ENCODE measurements around the gene PTPN23. TPM values are rescaled to one million over a fixed set of nuclear protein-coding genes. Genes with fewer than 3 reads are reported as not detected.
A peak's percentile ranks its signal among the peaks of the same experiment; 100 is the strongest.

Gene PTPN23
- total and polyA plus RNA-seq, 2 of the 8 experiments (the other 6 are each of a cell fraction or from before 2014, with no cell fraction given) = 2.9 to 46.7 TPM

GRCh38 chr3:47440131-47440530 lies 59.3 kb downstream of the PTPN23 start:
- no peak overlapping the region for H4K91ac ChIP-seq (replicated peaks; ENCODE audit: insufficient read length, low read length)
- no peaks in the 10 kb centered on the region for H3K9me3 ChIP-seq (ENCODE audit: insufficient read depth in 2 of 2, low read depth in 1 of 2, low read length in 1 of 2)
- H3K4me1 ChIP-seq (replicated peaks in 1 of 4; ENCODE audit: control insufficient read depth in 3 of 4, insufficient read depth in 4 of 4, low read length in 3 of 4) = peaks cover 0 to 2% (median 0%) of the 10 kb centered on the region in 4 experiments; a peak in 2 of 7 replicates
- peak; percentile 64 to 69 for TF ChIP-seq RAD21 (IDR thresholded peaks at IDR 0.05 in 1 of 2, conservative IDR thresholded peaks at IDR 0.05 in 1 of 2; ENCODE audit: low read depth in 2 of 2, low read length in 2 of 2)
- TF ChIP-seq ZNF274 (IDR thresholded peaks at IDR 0.05; ENCODE audit: borderline replicate concordance, extremely low read depth, low read length) = no peak
- no peak for TF ChIP-seq POLR2A (IDR thresholded peaks at IDR 0.05; ENCODE audit: control extremely low read depth in 1 of 2, low read depth in 2 of 2, low read length in 2 of 2)
- TF ChIP-seq, protein P1, sequence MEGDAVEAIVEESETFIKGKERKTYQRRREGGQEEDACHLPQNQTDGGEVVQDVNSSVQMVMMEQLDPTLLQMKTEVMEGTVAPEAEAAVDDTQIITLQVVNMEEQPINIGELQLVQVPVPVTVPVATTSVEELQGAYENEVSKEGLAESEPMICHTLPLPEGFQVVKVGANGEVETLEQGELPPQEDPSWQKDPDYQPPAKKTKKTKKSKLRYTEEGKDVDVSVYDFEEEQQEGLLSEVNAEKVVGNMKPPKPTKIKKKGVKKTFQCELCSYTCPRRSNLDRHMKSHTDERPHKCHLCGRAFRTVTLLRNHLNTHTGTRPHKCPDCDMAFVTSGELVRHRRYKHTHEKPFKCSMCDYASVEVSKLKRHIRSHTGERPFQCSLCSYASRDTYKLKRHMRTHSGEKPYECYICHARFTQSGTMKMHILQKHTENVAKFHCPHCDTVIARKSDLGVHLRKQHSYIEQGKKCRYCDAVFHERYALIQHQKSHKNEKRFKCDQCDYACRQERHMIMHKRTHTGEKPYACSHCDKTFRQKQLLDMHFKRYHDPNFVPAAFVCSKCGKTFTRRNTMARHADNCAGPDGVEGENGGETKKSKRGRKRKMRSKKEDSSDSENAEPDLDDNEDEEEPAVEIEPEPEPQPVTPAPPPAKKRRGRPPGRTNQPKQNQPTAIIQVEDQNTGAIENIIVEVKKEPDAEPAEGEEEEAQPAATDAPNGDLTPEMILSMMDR (IDR thresholded peaks at IDR 0.05; ENCODE audit: control extremely low read depth in 1 of 3, insufficient read depth in 1 of 3, low read depth in 1 of 3, low read length in 3 of 3) = peak; percentile 45 to 61 (median 49)
- TF ChIP-seq YY1 (IDR thresholded peaks at IDR 0.05; ENCODE audit: low read depth, low read length) = no peak
- TF ChIP-seq CEBPB (IDR thresholded peaks at IDR 0.05; ENCODE audit: low read depth, low read length) = no peak
- no peak for TF ChIP-seq MAFK (IDR thresholded peaks at IDR 0.05; ENCODE audit: low read depth, low read length)
- H3K36me3 ChIP-seq (ENCODE audit: control insufficient read depth in 2 of 4, insufficient read depth in 4 of 4, low read length in 3 of 4) = peaks cover 0 to 31% (median 15%) of the 10 kb centered on the region in 4 experiments; a peak in 4 of 8 replicates
- CTCF ChIA-PET (ENCODE audit: partially characterized antibody) = interaction anchor here (0.6 to 2.0 kb wide), 19 partner anchors 10 to 385 kb away, joined by 3 to 7 read pairs (median 3); partner anchors contain the start of gene ELP6
- no peak overlapping the region for H3K4ac ChIP-seq (replicated peaks; ENCODE audit: insufficient read length, low read depth, low read length)
- H2AFZ ChIP-seq (ENCODE audit: low read length) = no peak overlapping the region
- H2BK5ac ChIP-seq (ENCODE audit: low read depth, low read length) = no peak overlapping the region
- no peak overlapping the region for H3K4me2 ChIP-seq (ENCODE audit: insufficient read depth in 1 of 2, low read depth in 2 of 2, low read length in 2 of 2)
- H4K8ac ChIP-seq (ENCODE audit: extremely low read depth, insufficient read depth, low read length) = no peak overlapping the region
- H3K79me2 ChIP-seq (ENCODE audit: control insufficient read depth in 1 of 2, insufficient read depth in 2 of 2, low read length in 2 of 2) = peaks cover 0 to 38% of the 10 kb centered on the region in 2 experiments; a peak in 2 of 4 replicates
- H3K18ac ChIP-seq (ENCODE audit: extremely low read depth, low read length) = no peak overlapping the region
- H3K4me3 ChIP-seq (ENCODE audit: extremely low read depth in 1 of 4, insufficient read depth in 2 of 4, low read depth in 3 of 4, low read length in 4 of 4) = no peak overlapping the region
- no peak overlapping the region for H2BK12ac ChIP-seq (ENCODE audit: low read depth, low read length)
- no peak overlapping the region for H2BK20ac ChIP-seq (ENCODE audit: low read length)
- H3K23ac ChIP-seq (ENCODE audit: insufficient read length) = no peak overlapping the region
- H2AK5ac ChIP-seq (ENCODE audit: low read depth, low read length) = no peak overlapping the region
- H4K20me1 ChIP-seq (replicated peaks in 1 of 2; ENCODE audit: control insufficient read depth in 1 of 2, insufficient read depth in 2 of 2, low read length in 2 of 2) = peaks cover 0 to 1% of the 10 kb centered on the region in 2 experiments
- no peak overlapping the region for H2BK15ac ChIP-seq (ENCODE audit: low read length)
- no peak overlapping the region for H4K5ac ChIP-seq (ENCODE audit: insufficient read length, low read depth, low read length)
- peaks cover 3% of the 10 kb centered on the region for H3K79me1 ChIP-seq (ENCODE audit: low read depth, low read length)
- H3K56ac ChIP-seq (replicated peaks; ENCODE audit: insufficient read length, low read depth, low read length) = no peak overlapping the region
- H3K9ac ChIP-seq (replicated peaks in 1 of 4; ENCODE audit: extremely low read depth in 1 of 4, low read depth in 3 of 4, low read length in 3 of 4) = no peak overlapping the region
- no peak overlapping the region for H3K27ac ChIP-seq (ENCODE audit: low read depth, low read length)
- DNase-seq (ENCODE audit: low read depth in 1 of 2, low spot score in 2 of 2) (no peak), FAIRE-seq (peak; percentile 48)
- no peak overlapping the region for H2BK120ac ChIP-seq (replicated peaks; ENCODE audit: low read depth, low read length)
- no peak overlapping the region for H3K14ac ChIP-seq (ENCODE audit: insufficient read length)
- no peaks in the 10 kb centered on the region for H3K27me3 ChIP-seq (replicated peaks in 1 of 4; ENCODE audit: control insufficient read depth in 3 of 4, extremely low read depth in 1 of 4, insufficient read depth in 3 of 4, low read length in 3 of 4)
- no peaks in the 10 kb centered on the region; the same call in 1 of the 2 replicates for H3K23me2 ChIP-seq (ENCODE audit: low read depth, low read length)
- POLR2A ChIA-PET (ENCODE audit: partially characterized antibody) = interaction anchor here (1.4 kb wide), 1 partner anchor 19 kb away, joined by 3 read pairs; no protein-coding TSS in a partner anchor
